Activated effector memory CD4-positive, alpha-beta T cell treated with Interleukin-2 at 50 U/mL for 16 hours (primary cell): ENCODE results near the gene PCDH15.

Source experiments
- DNase-seq: peaks from one replicate; pipeline ENCODE4 v3.0.0-alpha.2; 2020

The PCDH15 gene

GRCh38 chr10:54702583-54703485, 98.2 kb downstream of the PCDH15 start:
- DNase-seq, result no peak

- no peak for DNase-seq
Measured at GRCh38 chr10:54691331-54691730, 109.7 kb downstream of the PCDH15 start.

DNA sequence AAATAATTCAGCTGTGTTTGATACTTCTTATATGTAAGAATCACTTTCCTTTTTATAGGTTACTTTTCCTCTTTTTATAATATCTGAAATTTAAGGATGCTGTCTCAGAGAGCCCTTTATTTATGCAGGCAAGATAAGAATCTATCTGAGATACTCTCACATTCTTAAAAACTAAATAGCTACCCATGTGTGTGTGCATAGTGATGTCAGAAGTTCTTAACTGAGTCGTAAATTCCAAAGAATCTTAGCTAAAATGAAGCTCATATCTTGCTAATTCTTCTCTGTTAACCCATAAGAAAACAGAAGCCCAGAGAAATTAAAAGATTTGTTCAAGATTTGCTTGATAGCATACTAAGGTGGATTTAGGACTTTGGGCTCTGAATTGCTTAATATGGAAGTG, 118.5 kb downstream of the PCDH15 start:
- no peak for DNase-seq

DNA sequence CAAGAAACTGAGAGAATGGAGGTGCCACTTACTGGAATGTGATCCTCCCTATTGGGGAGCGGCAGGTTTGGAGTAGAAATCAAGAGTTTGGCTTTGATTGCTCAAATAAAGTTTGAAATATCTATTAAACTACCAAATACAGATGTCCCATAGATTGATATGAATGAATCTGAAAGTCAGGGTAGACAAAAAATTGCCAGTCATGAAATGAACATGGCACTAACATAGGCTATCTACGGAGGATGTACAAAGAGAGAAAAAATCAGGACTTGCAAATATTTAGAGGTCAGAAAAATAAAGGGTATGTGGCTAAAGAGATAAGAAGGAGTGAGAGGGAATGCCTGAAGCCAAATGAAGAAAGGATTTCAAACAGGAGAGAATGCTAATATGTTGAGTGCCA, 119.9 kb downstream of the PCDH15 start:
- no peak for DNase-seq

GRCh38 chr10:54667136-54667535, 133.9 kb downstream of the PCDH15 start:
- no peak for DNase-seq

GRCh38 chr10:54666192-54666591, 134.8 kb downstream of the PCDH15 start:
- no peak for DNase-seq

DNA sequence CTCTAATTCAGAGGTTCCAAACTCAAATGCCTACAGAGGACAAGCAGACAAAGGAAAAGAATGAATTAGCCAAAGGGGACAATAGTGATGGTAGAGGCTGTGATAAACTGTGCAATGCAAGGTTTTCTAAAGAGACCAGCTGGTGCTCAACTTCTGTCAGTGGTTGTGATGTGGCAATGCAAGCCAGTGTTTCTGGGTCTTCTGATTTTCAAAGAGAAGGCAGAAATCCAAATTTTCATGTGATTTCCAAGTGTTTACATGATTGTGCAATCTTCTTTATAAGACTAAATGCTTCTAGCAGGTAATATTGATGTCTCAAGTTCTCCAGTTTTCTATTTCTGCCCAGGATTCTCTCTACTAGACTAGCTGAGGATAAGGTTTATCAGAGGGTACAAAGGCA, 135.9 kb downstream of the PCDH15 start:
- DNase-seq, result no peak

DNA sequence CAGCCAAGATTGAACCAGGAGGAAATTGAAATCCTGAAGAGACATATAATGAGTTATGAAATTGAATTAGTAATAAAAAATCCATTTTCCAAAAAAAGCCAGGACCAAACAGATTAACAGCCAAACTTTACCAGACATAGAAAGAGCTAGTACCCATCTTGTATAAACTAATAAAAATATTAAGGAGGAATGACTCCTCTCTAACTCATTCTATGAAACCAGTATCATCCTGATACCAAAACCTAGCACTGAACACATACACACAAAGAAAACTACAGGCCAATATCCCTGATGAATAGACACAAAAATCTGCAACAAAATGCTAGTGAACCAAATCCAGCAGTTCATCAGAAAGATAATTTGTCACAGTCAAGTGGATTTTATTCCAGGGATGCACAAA, 140.6 kb downstream of the PCDH15 start:
- DNase-seq, result no peak

- no peak for DNase-seq
Measured at GRCh38 chr10:54656643-54657042, 144.4 kb downstream of the PCDH15 start.

DNA sequence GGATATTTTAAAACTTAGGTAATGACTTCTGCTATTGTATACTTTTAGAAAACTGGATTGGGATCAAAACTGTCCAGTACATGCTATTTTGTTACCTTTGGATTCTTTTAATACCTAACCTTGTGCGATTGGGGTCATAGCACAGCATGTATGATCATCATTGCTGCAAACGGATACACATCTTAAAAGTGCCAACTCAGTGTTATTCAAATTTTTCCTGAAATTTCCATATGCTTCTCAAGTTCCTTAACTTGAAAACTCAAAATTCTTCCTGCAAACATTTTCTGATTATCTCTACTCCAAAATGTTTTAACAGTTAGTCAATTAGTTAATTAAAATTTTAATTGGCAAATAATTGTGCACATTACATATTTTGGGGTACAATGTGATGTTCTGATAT, 147.5 kb downstream of the PCDH15 start:
- no peak for DNase-seq

- DNase-seq, result no peak
Measured at GRCh38 chr10:54650547-54650946, 150.5 kb downstream of the PCDH15 start.

- no peak for DNase-seq
Measured at GRCh38 chr10:54622017-54622416, 179.0 kb downstream of the PCDH15 start.

DNA sequence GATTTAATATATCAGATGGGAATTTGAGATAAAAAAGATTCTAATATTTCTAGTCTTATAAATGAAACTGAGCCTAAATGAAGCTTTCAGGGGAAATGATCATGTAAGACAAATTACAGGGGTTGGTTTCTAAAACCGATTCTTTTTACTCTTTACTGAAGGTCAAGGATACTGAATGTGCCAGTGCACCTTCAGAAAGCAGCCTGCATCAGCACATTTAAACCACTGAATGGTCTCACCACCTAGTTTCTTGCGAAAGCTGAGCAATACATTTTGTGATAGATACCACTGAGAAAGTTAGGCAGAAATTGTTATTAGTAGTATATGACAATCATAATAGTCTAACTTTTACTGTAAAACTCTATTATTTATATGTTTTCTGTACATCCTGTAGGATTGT, 180.7 kb downstream of the PCDH15 start:
- no peak for DNase-seq

GRCh38 chr10:54614072-54614471, 187.0 kb downstream of the PCDH15 start:
- no peak for DNase-seq

DNA sequence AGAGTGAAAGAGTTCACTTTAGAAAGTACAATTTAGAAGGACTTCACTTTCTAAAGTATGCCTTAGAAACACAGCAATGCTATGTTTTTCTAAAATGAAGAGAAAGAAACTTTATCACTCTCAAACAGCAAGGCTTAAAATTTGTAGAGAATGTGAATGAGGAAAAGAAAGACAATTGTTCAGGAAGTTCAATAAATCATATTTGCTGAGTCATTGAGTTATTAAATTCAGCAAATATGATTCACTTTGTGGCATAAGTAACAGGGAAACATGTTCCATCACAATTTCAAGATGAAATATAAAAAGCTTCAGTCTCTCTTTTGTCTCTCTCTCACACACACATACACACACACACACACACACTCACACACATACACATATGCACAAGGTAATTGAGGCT, 187.9 kb downstream of the PCDH15 start:
- DNase-seq, result no peak

- DNase-seq, result no peak
Measured at GRCh38 chr10:54609423-54609822, 191.6 kb downstream of the PCDH15 start.

GRCh38 chr10:54607983-54608382, 193.0 kb downstream of the PCDH15 start:
- DNase-seq, result no peak

DNA sequence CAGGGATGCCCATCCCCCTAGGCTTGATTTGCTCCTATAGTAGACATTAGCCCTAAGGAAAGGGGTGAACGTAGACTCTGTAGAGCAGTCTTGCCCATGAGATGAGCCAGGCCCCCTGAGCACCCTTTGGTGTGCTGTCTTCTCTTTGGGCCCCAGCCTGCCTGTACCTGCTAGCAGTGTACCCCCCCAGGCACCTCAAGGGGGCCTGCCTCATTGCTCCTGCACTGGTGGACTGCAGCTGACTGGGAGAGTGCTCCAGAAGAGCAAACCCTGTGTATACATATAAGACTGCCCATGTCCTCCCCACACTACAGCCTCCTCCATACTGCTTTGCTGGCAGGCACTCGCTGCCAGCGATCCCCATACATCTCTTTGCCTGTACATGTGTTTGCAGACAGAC, 206.7 kb downstream of the PCDH15 start:
- DNase-seq, result no peak

DNA sequence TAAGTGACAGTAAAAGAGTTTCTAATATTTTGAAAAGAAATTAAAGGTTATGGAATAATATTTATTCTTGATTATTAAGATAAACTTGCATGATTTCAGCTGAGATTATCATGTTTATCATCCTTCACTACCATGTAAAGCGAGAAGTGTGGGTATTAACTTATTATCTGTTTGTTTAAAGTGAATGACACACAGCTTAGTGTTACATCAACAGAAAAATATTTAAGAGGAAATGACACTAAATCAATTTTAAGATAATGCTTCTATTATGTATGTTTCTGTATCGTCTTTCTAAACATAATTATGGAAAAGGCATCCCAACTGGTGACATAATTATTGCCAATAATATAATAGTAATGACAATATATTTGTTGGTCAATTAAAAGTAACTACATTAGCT, 213.1 kb downstream of the PCDH15 start:
- no peak for DNase-seq

DNA sequence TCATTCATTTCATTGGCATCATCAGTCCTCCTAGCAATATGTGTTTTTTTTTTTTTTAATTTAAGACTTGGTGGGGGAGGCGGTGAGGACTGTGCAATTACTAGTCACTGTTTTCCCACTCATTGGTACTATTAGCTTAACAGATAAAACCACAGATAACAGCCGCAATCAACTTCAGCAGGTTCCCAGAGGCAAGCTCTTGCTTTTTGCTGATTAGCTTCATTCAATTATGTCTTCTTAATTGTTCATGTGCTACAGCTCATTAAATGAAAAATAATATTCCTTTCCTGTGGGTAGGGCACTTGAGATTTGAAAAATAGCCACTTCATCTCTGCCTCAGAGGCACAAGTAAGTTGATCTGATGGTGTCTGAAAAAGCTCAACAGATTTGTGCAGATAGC, 215.5 kb downstream of the PCDH15 start:
- DNase-seq, result no peak

GRCh38 chr10:54577682-54578081, 223.3 kb downstream of the PCDH15 start:
- DNase-seq, result no peak

GRCh38 chr10:54576541-54576940, 224.5 kb downstream of the PCDH15 start:
- no peak for DNase-seq

DNA sequence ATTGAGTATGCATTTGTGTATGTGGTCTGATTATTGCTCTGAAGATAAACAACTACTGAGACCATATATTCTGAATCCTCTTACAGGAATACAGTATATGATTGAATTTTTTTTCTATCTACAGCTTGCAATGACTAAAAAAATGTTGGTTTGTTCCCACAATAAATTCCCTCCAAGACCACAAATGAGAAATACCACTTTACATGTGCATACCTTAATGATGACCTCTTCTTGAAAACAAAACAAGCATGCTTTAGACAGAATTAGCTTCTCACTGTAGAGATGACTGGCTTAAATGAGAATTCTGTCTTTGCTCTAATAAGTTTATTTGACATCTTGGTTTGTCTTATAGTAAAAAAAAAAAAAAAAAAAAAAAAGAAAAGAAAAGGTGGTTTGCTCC, 241.5 kb downstream of the PCDH15 start:
- no peak for DNase-seq

DNA sequence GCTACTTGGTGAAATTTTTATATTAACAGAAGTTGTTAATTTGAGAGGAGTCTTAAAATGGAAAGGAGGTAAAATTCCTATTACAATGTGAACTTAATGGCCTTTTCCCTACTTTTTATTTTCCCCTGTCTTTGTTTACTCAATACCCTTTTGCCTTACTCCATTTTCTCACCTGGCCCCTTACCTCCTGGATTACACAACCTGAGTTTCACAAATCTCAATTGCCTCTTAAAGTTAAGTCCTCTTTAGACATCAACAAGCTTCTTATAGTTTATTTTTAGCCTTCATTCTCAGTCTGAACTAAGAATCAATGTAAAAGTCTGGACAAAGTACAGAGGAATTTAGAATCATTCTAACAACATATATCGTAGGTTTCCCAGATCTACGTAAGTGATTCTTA, 247.0 kb downstream of the PCDH15 start:
- DNase-seq, result no peak

- no peak for DNase-seq
Measured at GRCh38 chr10:54550016-54550415, 251.0 kb downstream of the PCDH15 start.
